Measurements from ENCODE around the gene ARHGAP19. TPM values are rescaled to one million over a fixed set of nuclear protein-coding genes. Genes with fewer than 3 reads are reported as not detected.

ARHGAP19 gene
- polyA plus RNA-seq, 4 donors = 26.3 to 35.2 (median 33.0) TPM

GRCh38 chr10:97197030-97197500 lies 95.4 kb downstream of the ARHGAP19 start:
- DNase-seq (ENCODE audit: low read depth in 4 of 4, low spot score in 2 of 4) = no peak

DNA sequence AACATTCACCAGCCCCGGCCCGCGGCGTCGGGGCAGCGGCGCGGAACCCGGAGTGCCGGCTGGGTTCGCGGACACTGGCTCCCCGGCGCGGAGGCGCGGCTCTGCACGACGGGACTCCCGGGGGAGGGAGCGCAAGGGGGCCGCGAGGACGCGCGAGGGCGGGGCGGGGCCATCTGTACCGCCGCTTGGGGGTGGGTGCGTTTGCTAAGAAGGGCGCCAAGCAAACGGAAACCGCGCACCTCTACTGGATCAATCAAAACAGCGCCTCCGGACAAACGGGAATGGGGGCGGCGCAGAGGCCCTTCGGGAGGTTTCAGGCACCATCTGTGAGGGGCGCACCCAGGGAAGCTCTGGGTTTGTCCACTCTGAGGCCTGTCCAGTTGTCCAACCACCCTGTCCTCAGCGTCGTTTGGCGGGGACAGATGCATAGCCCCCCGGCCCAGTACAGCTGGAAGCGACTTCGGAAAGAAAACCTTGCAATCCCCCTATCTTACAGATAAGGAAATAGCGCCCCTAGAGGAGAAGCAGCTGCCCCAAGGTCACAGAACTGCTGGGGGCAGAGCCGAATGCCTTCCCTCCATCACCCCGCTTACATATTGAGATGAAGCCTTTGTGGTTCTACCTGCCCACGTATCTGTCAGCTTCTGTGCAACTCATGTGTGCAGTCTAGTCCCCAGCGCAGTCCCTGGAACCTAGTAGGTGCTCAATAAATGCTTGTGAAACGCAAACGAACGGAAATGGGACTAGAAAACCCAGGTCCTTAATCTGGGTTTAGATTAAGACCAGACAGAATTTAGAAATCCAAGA lies 96.0 kb downstream of the ARHGAP19 start:
- peak in 1 of 4 donors; percentile 37 for DNase-seq (ENCODE audit: low read depth in 4 of 4, low spot score in 2 of 4)

GRCh38 chr10:97195706-97196222 lies 96.7 kb downstream of the ARHGAP19 start:
- no peak for DNase-seq (ENCODE audit: low read depth in 4 of 4, low spot score in 2 of 4)

GRCh38 chr10:97192952-97193435 lies 99.4 kb downstream of the ARHGAP19 start:
- no peak for DNase-seq (ENCODE audit: low read depth in 4 of 4, low spot score in 2 of 4)

DNA sequence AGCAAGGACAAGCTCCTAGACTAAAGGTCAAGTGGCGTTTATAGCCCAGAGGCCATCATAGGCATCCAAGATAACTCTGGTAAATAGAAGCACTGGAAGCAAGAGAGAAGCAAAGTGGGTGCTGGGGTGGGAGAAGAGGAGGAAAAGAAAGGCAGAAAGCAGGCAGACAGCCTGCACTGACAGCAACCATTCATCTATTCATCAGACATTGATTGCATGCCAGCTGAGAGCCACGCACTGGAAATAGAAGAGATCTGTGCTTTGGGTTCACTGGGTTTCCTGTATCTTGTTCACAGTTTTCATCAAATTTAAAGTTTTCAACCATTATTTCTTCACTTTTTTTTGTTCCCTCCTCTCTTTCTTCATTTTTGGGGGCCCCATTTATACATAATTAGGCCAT lies 102.0 kb downstream of the ARHGAP19 start:
- DNase-seq (ENCODE audit: low read depth in 4 of 4, low spot score in 2 of 4) = no peak

- DNase-seq (ENCODE audit: low read depth in 4 of 4, low spot score in 2 of 4) = no peak
These were observed 104.2 kb downstream of the ARHGAP19 start for GRCh38 chr10:97188261-97188711.

DNA sequence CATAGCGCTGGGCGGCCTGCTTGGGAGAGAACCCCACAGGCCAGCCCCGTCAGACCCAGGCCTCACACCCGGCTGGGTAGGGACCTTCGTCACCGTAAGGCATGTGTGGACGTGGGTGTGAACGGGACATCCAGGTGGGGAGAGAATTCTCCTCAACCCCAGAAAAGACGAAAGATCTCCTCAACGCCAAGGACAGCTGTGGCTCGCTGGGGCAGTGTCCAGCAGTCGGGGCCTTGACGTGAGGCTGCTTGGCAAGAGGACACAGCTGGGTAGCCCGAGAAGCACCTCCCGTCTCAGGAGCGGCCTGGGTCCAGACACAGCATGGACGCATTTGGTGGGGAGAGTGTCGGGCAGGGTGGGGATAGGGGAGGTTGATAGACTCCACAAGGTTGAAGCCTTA lies 105.5 kb downstream of the ARHGAP19 start:
- no peak for DNase-seq (ENCODE audit: low read depth in 4 of 4, low spot score in 2 of 4)

- DNase-seq (ENCODE audit: low read depth in 4 of 4, low spot score in 2 of 4) = no peak
These were observed 106.9 kb downstream of the ARHGAP19 start, which contains the start of gene SLIT1 for GRCh38 chr10:97185326-97186058. Gene SLIT1, minus strand, starts transcription at chr10:97185959. Its CDS starts 285 bp downstream, at chr10:97185674.

DNA sequence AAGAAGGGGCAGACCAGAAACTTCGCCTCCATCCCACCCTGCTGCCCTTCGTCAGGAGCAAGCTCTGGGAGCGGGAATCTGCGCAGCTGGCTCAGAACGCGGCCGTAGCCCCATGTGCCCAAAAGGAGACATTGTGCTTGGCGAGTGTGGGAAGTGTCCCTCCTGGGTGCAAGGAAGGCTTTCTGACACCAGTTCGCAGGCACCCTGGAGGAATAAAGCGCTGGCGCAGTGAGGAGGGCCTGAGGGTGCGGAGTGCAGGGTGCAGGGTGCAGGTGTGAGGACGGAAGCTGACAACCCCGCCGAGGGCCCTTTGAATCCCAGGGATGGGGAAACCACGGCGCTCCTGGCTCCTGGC lies 107.5 kb downstream of the ARHGAP19 start:
- DNase-seq (ENCODE audit: low read depth in 4 of 4, low spot score in 2 of 4) = no peak

DNA sequence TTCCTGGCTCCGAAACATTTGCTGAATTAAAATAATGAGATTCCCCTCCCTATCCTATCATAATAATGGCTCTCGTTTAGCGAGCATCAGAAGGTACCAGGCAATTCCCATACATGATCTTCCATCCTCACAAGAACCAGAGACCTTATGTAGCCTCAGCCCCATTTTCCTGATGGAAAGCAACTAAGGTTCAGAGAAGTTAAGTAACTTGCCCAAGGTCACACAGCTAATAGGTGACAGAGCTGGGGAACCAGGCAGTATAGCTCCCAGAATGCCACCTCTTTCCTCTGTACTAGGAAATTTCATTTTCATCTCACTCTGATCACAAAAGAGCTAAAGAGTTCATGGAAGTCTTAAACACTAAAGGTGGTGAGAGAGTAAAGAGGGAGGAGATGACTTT lies 109.1 kb downstream of the ARHGAP19 start:
- no peak for DNase-seq (ENCODE audit: low read depth in 4 of 4, low spot score in 2 of 4)

GRCh38 chr10:97182288-97182990 lies 110.0 kb downstream of the ARHGAP19 start:
- no peak for DNase-seq (ENCODE audit: low read depth in 4 of 4, low spot score in 2 of 4)

- DNase-seq (ENCODE audit: low read depth in 4 of 4, low spot score in 2 of 4) = no peak
These were observed 111.5 kb downstream of the ARHGAP19 start for GRCh38 chr10:97180986-97181385.

GRCh38 chr10:97180363-97180755 lies 112.1 kb downstream of the ARHGAP19 start:
- no peak for DNase-seq (ENCODE audit: low read depth in 4 of 4, low spot score in 2 of 4)

- no peak for DNase-seq (ENCODE audit: low read depth in 4 of 4, low spot score in 2 of 4)
These were observed 112.6 kb downstream of the ARHGAP19 start for GRCh38 chr10:97179731-97180362.

DNA sequence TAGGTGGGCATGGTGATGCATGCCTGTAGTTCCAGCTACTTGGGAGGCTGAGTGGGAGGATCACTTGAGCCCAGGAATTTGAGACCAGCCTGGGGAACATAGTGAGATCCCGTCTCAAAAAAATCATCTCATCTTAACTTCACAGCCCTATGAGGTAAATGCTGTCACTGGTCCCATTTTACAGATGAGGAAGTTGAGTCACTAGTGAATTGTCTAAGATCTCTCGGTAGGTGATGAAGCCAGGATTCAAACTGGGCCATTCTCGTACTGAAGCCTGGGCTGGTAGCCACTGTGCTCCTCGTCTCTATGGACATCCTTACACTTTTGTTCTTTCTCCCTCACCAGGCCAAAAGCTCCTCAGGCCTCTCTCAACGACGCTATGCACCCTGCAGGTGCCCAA lies 113.1 kb downstream of the ARHGAP19 start:
- DNase-seq (ENCODE audit: low read depth in 4 of 4, low spot score in 2 of 4) = no peak

- no peak for DNase-seq (ENCODE audit: low read depth in 4 of 4, low spot score in 2 of 4)
These were observed 114.4 kb downstream of the ARHGAP19 start for GRCh38 chr10:97178074-97178473.

- DNase-seq (ENCODE audit: low read depth in 4 of 4, low spot score in 2 of 4) = no peak
These were observed 116.2 kb downstream of the ARHGAP19 start for GRCh38 chr10:97176226-97176625.

DNA sequence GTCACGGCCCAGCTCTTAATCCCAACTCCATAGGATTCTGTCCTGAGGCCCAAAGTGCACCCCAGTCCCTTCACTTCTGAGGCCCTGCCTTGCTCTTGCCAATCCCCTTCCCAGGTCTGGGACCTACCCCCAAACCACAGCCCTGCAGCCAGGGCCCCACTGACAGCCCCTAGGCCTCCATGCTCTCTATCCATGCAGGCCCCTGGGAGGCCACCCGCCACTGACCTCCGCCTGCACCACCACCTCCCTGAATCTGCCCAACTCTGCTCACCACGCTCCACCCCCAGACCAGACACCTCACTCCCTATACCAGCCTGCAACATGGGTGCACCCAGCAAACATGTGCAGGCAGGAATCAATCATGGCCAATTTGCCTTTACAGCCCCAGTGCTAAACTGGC lies 116.9 kb downstream of the ARHGAP19 start:
- DNase-seq (ENCODE audit: low read depth in 4 of 4, low spot score in 2 of 4) = no peak

GRCh38 chr10:97174941-97175340 lies 117.5 kb downstream of the ARHGAP19 start:
- DNase-seq (ENCODE audit: low read depth in 4 of 4, low spot score in 2 of 4) = no peak

DNA sequence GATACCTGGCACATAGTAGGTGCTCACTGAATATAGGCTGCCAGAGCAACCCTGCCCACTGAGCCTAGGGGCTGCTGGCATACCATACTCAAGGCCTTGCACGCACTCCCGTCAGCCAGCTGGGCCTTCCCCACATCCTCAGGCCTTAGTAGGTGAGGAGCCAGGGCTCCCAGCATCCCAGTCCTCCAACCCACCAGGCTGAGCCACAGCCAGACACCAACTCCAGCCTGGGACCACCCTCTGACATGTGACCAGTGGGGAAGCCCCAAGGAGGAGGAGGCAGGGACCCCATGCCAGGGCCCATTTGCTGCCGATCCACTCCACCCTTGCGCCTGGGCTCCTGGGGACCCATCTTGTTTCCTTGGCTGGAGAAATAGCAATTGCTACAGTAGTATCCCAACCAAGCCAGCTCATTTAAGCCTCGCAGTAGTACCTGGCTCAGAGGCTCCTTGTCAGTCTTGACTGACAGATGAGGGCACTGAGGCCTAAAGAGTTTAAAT lies 118.1 kb downstream of the ARHGAP19 start:
- DNase-seq (ENCODE audit: low read depth in 4 of 4, low spot score in 2 of 4) = no peak
